Measurements from ENCODE around the gene ABCG4.

DNA sequence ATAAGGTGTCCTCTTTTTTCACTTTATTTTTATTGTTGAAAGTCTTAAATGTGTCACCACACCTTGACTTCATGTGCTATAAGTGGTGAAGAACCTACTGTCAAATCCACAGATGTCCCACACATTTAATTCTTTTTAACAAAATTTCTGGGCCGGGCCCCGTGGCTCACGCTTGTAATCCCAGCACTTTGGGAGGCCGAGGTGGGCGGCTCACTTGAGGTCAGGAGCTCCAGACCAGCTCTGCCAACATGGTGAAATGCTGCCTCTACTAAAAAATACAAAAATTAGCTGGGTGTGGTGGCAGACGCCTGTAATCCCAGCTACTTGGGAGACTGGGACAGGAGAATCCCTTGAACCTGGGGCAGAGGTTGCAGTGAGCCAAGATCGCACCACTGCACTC, 60.3 kb downstream of the ABCG4 start:
- TF ChIP-seq EZH2phosphoT487 (IDR thresholded peaks at IDR 0.05; ENCODE audit: borderline replicate concordance, low read length) (no peak), CTCF (IDR thresholded peaks at IDR 0.05; ENCODE audit: low read depth, low read length, poor library complexity, severe bottlenecking) (no peak)

Measured in DOHH2 (cell line).